Muscle of leg (tissue), 11 donors: ENCODE measurements around the gene RIMKLB. TPM values are rescaled to one million over a fixed set of nuclear protein-coding genes. Genes with fewer than 3 reads are reported as not detected.
"Not testable (repeated sequence)": the region's sequence is repeated elsewhere in the genome, so short reads cannot be mapped to it uniquely, and the experiment has no call there.

Experiments used
- DNase-seq: peaks from one replicate; pipeline ENCODE4 v3.0.0; 2013
- H3K27ac ChIP-seq: one replicate; pipeline ENCODE4 v1.5.1; 2013; ENCODE audit warnings: mild to moderate bottlenecking, low read length, control low read depth
- H3K27me3 ChIP-seq: one replicate; pipeline ENCODE4 v1.6.1; 2013; ENCODE audit warnings: low read length; ENCODE audit not compliant: control insufficient read depth, insufficient read depth
- H3K36me3 ChIP-seq: one replicate; pipeline ENCODE4 v1.6.1; 2013; ENCODE audit warnings: low read length; ENCODE audit not compliant: control insufficient read depth, insufficient read depth
- H3K4me1 ChIP-seq: one replicate; pipeline ENCODE4 v1.6.1; 2013; ENCODE audit warnings: low read length; ENCODE audit not compliant: control insufficient read depth, insufficient read depth
- H3K4me3 ChIP-seq: one replicate; pipeline ENCODE4 v1.5.1; 2013; ENCODE audit warnings: low read length, control low read depth
- H3K9me3 ChIP-seq: replicated peaks from 2 replicates; pipeline ENCODE4 v1.6.1; 2013; ENCODE audit warnings: low read depth, low read length; ENCODE audit not compliant: control insufficient read depth
- WGBS: methylation state at CpG from one replicate; pipeline ENCODE4 v1.1.5; 2013; ENCODE audit warnings: missing lambda C conversion rate; ENCODE audit not compliant: insufficient coverage; 5-methylcytosine and 5-hydroxymethylcytosine counted together
- polyA plus RNA-seq, 8 donors: library from polyadenylated mRNA; unstranded; fragments of 120-200 nt; gene quantifications; one replicate each; pipeline versions ENCODE4 v1.2.1 to v1.2.3, GENCODE V29; 2013; ENCODE audit warnings: inconsistent platforms in 1 of 8, low replicate concordance in 1 of 8; ENCODE audit not compliant: insufficient read length in 8 of 8, insufficient read depth in 1 of 8
- total RNA-seq: library from RNA; stranded (reverse); fragments of 120-200 nt; gene quantifications from one replicate; pipeline ENCODE4 v1.2.4, GENCODE V29; 2013

The RIMKLB gene
- total and polyA plus RNA-seq, 9 donors, result 64.1 to 104 (median 74.8) TPM

GRCh38 chr12:8805487-8805886 lies 107.7 kb downstream of the RIMKLB start:
- H3K4me3 ChIP-seq, H3K27ac ChIP-seq, H3K4me1 ChIP-seq, H3K36me3 ChIP-seq, H3K9me3 ChIP-seq, DNase-seq, H3K27me3 ChIP-seq: not testable (repeated sequence)
- 85% methylated on average over 8 of the region's 11 CpGs for WGBS

- H3K4me1 ChIP-seq, H3K27me3 ChIP-seq, H3K4me3 ChIP-seq, H3K9me3 ChIP-seq, H3K36me3 ChIP-seq, DNase-seq, H3K27ac ChIP-seq: not testable (repeated sequence)
- WGBS, result 68% methylated on average over 10 of the region's 11 CpGs
Measured at GRCh38 chr12:8807084-8807483, 109.3 kb downstream of the RIMKLB start.

- not testable (repeated sequence) for H3K27ac ChIP-seq, H3K4me1 ChIP-seq, H3K36me3 ChIP-seq, H3K27me3 ChIP-seq, H3K4me3 ChIP-seq, DNase-seq, H3K9me3 ChIP-seq
- WGBS, result 80% methylated on average over 5 of the region's 7 CpGs
Measured at GRCh38 chr12:8810112-8810511, 112.3 kb downstream of the RIMKLB start.

- H3K36me3 ChIP-seq, result no peaks in the 10 kb centered on the region
- DNase-seq, result no peak
- no CpG with 5 or more reads among the region's 5 CpGs for WGBS
- H3K4me1 ChIP-seq, result no peaks in the 10 kb centered on the region
- no peaks in the 10 kb centered on the region for H3K27me3 ChIP-seq
- H3K9me3 ChIP-seq, result no peaks in the 10 kb centered on the region
- no peak overlapping the region for H3K27ac ChIP-seq
- H3K4me3 ChIP-seq, result no peak overlapping the region
Measured at GRCh38 chr12:8813572-8814357, 116.0 kb downstream of the RIMKLB start.

- Histone ChIP-seq H3K27me3 (no peaks in the 10 kb centered on the region), H3K9me3 (no peaks in the 10 kb centered on the region), H3K4me1 (no peaks in the 10 kb centered on the region), H3K27ac (no peak overlapping the region), H3K4me3 (no peak overlapping the region), H3K36me3 (no peaks in the 10 kb centered on the region)
- WGBS, result no CpG with 5 or more reads among the region's 3 CpGs
- DNase-seq, result no peak
Measured at GRCh38 chr12:8816448-8817050, 118.8 kb downstream of the RIMKLB start.

GRCh38 chr12:8817856-8818255 lies 120.1 kb downstream of the RIMKLB start:
- Histone ChIP-seq H3K9me3 (no peaks in the 10 kb centered on the region), H3K4me1 (no peaks in the 10 kb centered on the region), H3K36me3 (no peaks in the 10 kb centered on the region), H3K4me3 (no peak overlapping the region), H3K27me3 (no peaks in the 10 kb centered on the region), H3K27ac (no peak overlapping the region)
- DNase-seq, result no peak
- WGBS, result no CpG with 5 or more reads among the region's 1 CpG

GRCh38 chr12:8818526-8818925 lies 120.7 kb downstream of the RIMKLB start:
- no peak for DNase-seq
- H3K4me3 ChIP-seq, result no peak overlapping the region
- WGBS, result 57% methylated on average over 1 of the region's 2 CpGs

GRCh38 chr12:8819666-8819980 lies 121.8 kb downstream of the RIMKLB start:
- H3K27me3 ChIP-seq, result no peaks in the 10 kb centered on the region
- no peak for DNase-seq
- H3K4me3 ChIP-seq, result no peak overlapping the region
- no peak overlapping the region for H3K27ac ChIP-seq
- H3K36me3 ChIP-seq, result no peaks in the 10 kb centered on the region
- no peaks in the 10 kb centered on the region for H3K4me1 ChIP-seq
- no peaks in the 10 kb centered on the region for H3K9me3 ChIP-seq
- WGBS, result 21% methylated on average over 2 of the region's 5 CpGs

More at GRCh38 chr12:8818526-8818925, 120.7 kb downstream of the RIMKLB start:
- Histone ChIP-seq H3K9me3 (no peaks in the 10 kb centered on the region), H3K4me1 (no peaks in the 10 kb centered on the region), H3K27me3 (no peaks in the 10 kb centered on the region), H3K27ac (no peak overlapping the region), H3K36me3 (no peaks in the 10 kb centered on the region)

- not testable (repeated sequence) for H3K4me3 ChIP-seq, DNase-seq, H3K4me1 ChIP-seq, H3K27me3 ChIP-seq, H3K36me3 ChIP-seq, H3K9me3 ChIP-seq, H3K27ac ChIP-seq
- WGBS, result 92% methylated on average over 7 of the region's 8 CpGs
Measured at GRCh38 chr12:8820676-8821407, 123.1 kb downstream of the RIMKLB start.

GRCh38 chr12:8821591-8821990 lies 123.8 kb downstream of the RIMKLB start:
- WGBS, result no CpG with 5 or more reads among the region's 3 CpGs
- no peaks in the 10 kb centered on the region for H3K27me3 ChIP-seq
- DNase-seq, result no peak
- no peaks in the 10 kb centered on the region for H3K36me3 ChIP-seq
- no peak overlapping the region for H3K4me3 ChIP-seq
- H3K27ac ChIP-seq, result no peak overlapping the region
- H3K9me3 ChIP-seq, result peaks cover 2% of the 10 kb centered on the region
- no peaks in the 10 kb centered on the region for H3K4me1 ChIP-seq
